Adrenal gland (tissue), 12 donors: ENCODE measurements around the gene GAMT. TPM values are rescaled to one million over a fixed set of nuclear protein-coding genes. Genes with fewer than 3 reads are reported as not detected.
"Not testable (repeated sequence)": the region's sequence is repeated elsewhere in the genome, so short reads cannot be mapped to it uniquely, and the experiment has no call there.

Source experiments
- DNase-seq, 7 donors: peaks; one replicate each; pipeline ENCODE4 v3.0.0-alpha.2; 2019 to 2020
- H3K27ac ChIP-seq, 5 donors: fragments of 200-600 bp; sonication (generic) in 4 of 5; 1 replicate in 3 of 5; 2 replicates in 2 of 5; pipeline versions ENCODE4 v1.5.1 to v1.8.0; 2016 to 2020; ENCODE audit warnings: mild to moderate bottlenecking in 1 of 5
- H3K27me3 ChIP-seq: fragments of 200-600 bp; 2 replicates; pipeline ENCODE4 v1.8.0; 2021
- H3K36me3 ChIP-seq, 2 donors: fragments of 200-600 bp; replicated peaks in 1 of 2; 1 replicate in 1 of 2; 2 replicates in 1 of 2; pipeline versions ENCODE4 v1.5.1 to v1.8.0; 2018 to 2022
- H3K4me1 ChIP-seq, 2 donors: fragments of 200-600 bp; replicated peaks in 1 of 2; 1 replicate in 1 of 2; 2 replicates in 1 of 2; pipeline versions ENCODE4 v1.5.1 to v1.8.0; 2018 to 2021
- H3K4me3 ChIP-seq, 4 donors: fragments of 200-600 bp; sonication (generic) in 3 of 4; one replicate each; pipeline ENCODE4 v1.5.1; 2016 to 2018
- H3K9me3 ChIP-seq, 3 donors: fragments of 200-600 bp; sonication (generic) in 1 of 3; replicated peaks in 1 of 3; 1 replicate in 2 of 3; 2 replicates in 1 of 3; pipeline versions ENCODE4 v1.5.1 to v1.8.0; 2016 to 2021
- CTCF ChIP-seq, 6 experiments: fragments of 450-650 bp in 4 of 6; fragments of 200-600 bp in 2 of 6; sonication (generic) in 1 of 6; IDR thresholded peaks; 1 replicate in 5 of 6; 2 replicates in 1 of 6; pipeline versions ENCODE4 v1.5.1 to v1.8.0; 2016 to 2021; ENCODE audit warnings: antibody characterized with exemption in 6 of 6, mild to moderate bottlenecking in 2 of 6, moderate library complexity in 1 of 6
- POLR2A ChIP-seq, 2 donors: fragments of 450-650 bp; IDR thresholded peaks; one replicate each; pipeline ENCODE4 v1.6.1; 2017; ENCODE audit warnings: antibody characterized with exemption in 2 of 2, mild to moderate bottlenecking in 2 of 2, moderate library complexity in 1 of 2
- WGBS, 4 donors: extraction: QIAGEN DNeasy Blood & Tissue Kit in 2 of 4; methylation state at CpG; one replicate each; pipeline versions ENCODE4 v1.1.5 to v1.1.7; 2013 to 2017; 5-methylcytosine and 5-hydroxymethylcytosine counted together
- intact Hi-C, 2 donors: fragments of 100-400 bp; cut with DNase I; formaldehyde crosslinking; loops; one replicate each; pipeline versions ENCODE4 v1.14.1 to v1.15.0; 2022 to 2023
- polyA plus RNA-seq, 3 donors: library from polyadenylated mRNA; stranded (reverse); fragments of 200-250 nt in 2 of 3; fragments of 350-450 nt in 1 of 3; fragmentation: Illumina TruSeq in 1 of 3; extraction: RNeasy Lipid Tissue Mini Kit (QIAGEN cat#74804) in 1 of 3; gene quantifications; one replicate each; pipeline ENCODE4 v1.2.3, GENCODE V29; 2013 to 2014
- total RNA-seq, 9 donors: library from RNA; depleted of rRNA in 4 of 9; stranded (reverse); fragments of >200 nt in 4 of 9; fragments of 120-200 nt in 1 of 9; fragmentation: NEBNext Ultra II Directional in 1 of 9; extraction: Animal tissue kit (Norgen Biotek cat#: 25700) in 1 of 9; gene quantifications; one replicate each; pipeline versions ENCODE4 v1.1.0 to v1.2.4, GENCODE V29; 2013 to 2023
- donor health status: healthy with polysubstance abuse.
- donor health status: Bipolar disorder and iron deficiency.
- donor health status: DM: yes; HTN: yes; CAD: no.
- donor health status: DM: no; HTN: no; CAD: no.
- donor health status: DM: no; HTN: no; CAD: no.
- donor health status: DM: yes; HTN: yes; CAD: no.

GAMT gene
- total and polyA plus RNA-seq, 12 donors = 7.4 to 96.9 (median 36.3) TPM

- DNase-seq = peak in 5 of 7 donors; percentile 59 to 75 (median 64)
- peaks cover 0 to 24% of the 10 kb centered on the region in 2 donors for H3K36me3 ChIP-seq
- H3K27ac ChIP-seq = peak overlapping the region in 1 of 5 donors; percentile 38
- peak overlapping the region in 1 of 4 donors; percentile 43 for H3K4me3 ChIP-seq
- WGBS, 4 donors = 0 to 2% (median 2%) methylated on average over 1 to 70 of the region's 70 CpGs
- H3K27me3 ChIP-seq = peaks cover 42% of the 10 kb centered on the region
- intact Hi-C loops = loop anchor here in 1 of 2 donors (10.0 kb wide), 1 partner anchor 131 kb away; no protein-coding TSS in a partner anchor
- H3K4me1 ChIP-seq = peaks cover 5 to 32% of the 10 kb centered on the region in 2 donors
- TF ChIP-seq CTCF (IDR thresholded peaks at IDR 0.05) = peak; percentile 25 to 94 (median 72)
- no peak for TF ChIP-seq POLR2A (IDR thresholded peaks at IDR 0.05)
- H3K9me3 ChIP-seq = no peaks in the 10 kb centered on the region
Observed at GRCh38 chr19:1445185-1445931, 44.0 kb upstream of the GAMT start.

GRCh38 chr19:1441677-1442438 is 40.5 kb upstream of the GAMT start:
- Histone ChIP-seq H3K27ac (no peak overlapping the region), H3K9me3 (no peaks in the 10 kb centered on the region), H3K36me3 (peaks cover 0 to 34% of the 10 kb centered on the region in 2 donors), H3K4me1 (peaks cover 14 to 42% of the 10 kb centered on the region in 2 donors), H3K27me3 (peaks cover 16% of the 10 kb centered on the region), H3K4me3 (no peak overlapping the region)
- no peak for DNase-seq
- 81 to 87% (median 86%) methylated on average over 21 to 25 of the region's 25 CpGs for WGBS, 4 donors
- TF ChIP-seq CTCF (IDR thresholded peaks at IDR 0.05) (no peak), POLR2A (IDR thresholded peaks at IDR 0.05) (no peak)
- intact Hi-C loops = loop anchor here in 1 of 2 donors (10.0 kb wide), 1 partner anchor 127 kb away; no protein-coding TSS in a partner anchor

GRCh38 chr19:1441022-1441426 is 39.7 kb upstream of the GAMT start:
- DNase-seq = no peak
- no peak for TF ChIP-seq CTCF (IDR thresholded peaks at IDR 0.05)
- Histone ChIP-seq H3K4me3 (no peak overlapping the region), H3K4me1 (peaks cover 10 to 34% of the 10 kb centered on the region in 2 donors), H3K27ac (no peak overlapping the region), H3K36me3 (peaks cover 0 to 34% of the 10 kb centered on the region in 2 donors), H3K27me3 (peaks cover 8% of the 10 kb centered on the region), H3K9me3 (no peaks in the 10 kb centered on the region)
- WGBS, 4 donors = 82 to 96% (median 91%) methylated on average over 4 to 9 of the region's 9 CpGs
- intact Hi-C loops = loop anchor here in 1 of 2 donors (10.0 kb wide), 1 partner anchor 126 kb away; no protein-coding TSS in a partner anchor

GRCh38 chr19:1440418-1440801 is 39.1 kb upstream of the GAMT start:
- intact Hi-C loops = loop anchor here in 1 of 2 donors (10.0 kb wide), 1 partner anchor 126 kb away; no protein-coding TSS in a partner anchor
- no peaks in the 10 kb centered on the region for H3K9me3 ChIP-seq
- H3K27me3 ChIP-seq = peaks cover 2% of the 10 kb centered on the region
- DNase-seq = no peak
- 83 to 89% (median 87%) methylated on average over 4 to 15 of the region's 15 CpGs for WGBS, 4 donors
- peaks cover 9 to 28% of the 10 kb centered on the region in 2 donors for H3K4me1 ChIP-seq
- TF ChIP-seq CTCF (IDR thresholded peaks at IDR 0.05) (no peak), POLR2A (IDR thresholded peaks at IDR 0.05) (no peak)
- no peak overlapping the region for H3K4me3 ChIP-seq
- H3K27ac ChIP-seq = no peak overlapping the region
- peaks cover 0 to 38% of the 10 kb centered on the region in 2 donors for H3K36me3 ChIP-seq

GRCh38 chr19:1439525-1440417 is 38.4 kb upstream of the GAMT start:
- not testable (repeated sequence) for DNase-seq, H3K9me3 ChIP-seq, H3K27ac ChIP-seq, H3K27me3 ChIP-seq
- H3K4me1 ChIP-seq = peaks cover 9 to 22% of the 10 kb centered on the region in 2 donors
- peaks cover 0 to 43% of the 10 kb centered on the region in 2 donors for H3K36me3 ChIP-seq
- H3K4me3 ChIP-seq = peak overlapping the region in 2 of 4 donors; percentile 81 to 86
- intact Hi-C loops = loop anchor here (10.0 kb wide), 2 partner anchors 125 to 165 kb away; partner anchors contain the start of gene FAM174C (in 1 of the 2)
- whole genome bisulfite sequencing, 4 donors = 69 to 76% (median 75%) methylated on average over 21 to 57 of the region's 57 CpGs
